Activated CD4-positive, alpha-beta T cell treated with anti-CD3 and anti-CD28 coated beads, Interleukin-2, amount 50 U/mL, for 4 hours (primary cell): Measurements from ENCODE around the gene SLC45A1.

Experiments used
- DNase-seq, 2 experiments: peaks; one replicate each; pipeline ENCODE4 v3.0.0-alpha.2; 2020

Gene SLC45A1

GRCh38 chr1:8312235-8313218, 5.4 kb upstream of the SLC45A1 start:
- no peak for DNase-seq

DNA sequence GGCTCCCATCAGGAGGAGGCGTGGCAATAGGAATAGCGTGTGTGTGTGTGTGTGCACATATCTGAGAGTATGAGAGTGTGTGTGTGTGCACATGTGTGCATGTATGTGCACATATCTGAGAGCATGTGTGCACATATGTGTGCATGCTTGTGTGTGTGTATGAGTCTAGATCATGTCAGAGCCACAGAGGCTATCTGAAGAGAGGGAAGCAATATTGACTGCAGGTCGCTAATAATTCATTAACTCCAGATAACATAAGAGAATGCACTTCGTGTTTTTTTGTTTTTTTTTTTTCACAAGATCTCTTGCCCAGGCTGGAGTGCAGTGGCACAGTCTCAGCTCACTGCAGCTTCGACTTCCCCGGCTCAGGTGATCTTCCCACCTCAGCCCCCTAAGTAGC, 4.7 kb upstream of the SLC45A1 start:
- DNase-seq: no peak

DNA sequence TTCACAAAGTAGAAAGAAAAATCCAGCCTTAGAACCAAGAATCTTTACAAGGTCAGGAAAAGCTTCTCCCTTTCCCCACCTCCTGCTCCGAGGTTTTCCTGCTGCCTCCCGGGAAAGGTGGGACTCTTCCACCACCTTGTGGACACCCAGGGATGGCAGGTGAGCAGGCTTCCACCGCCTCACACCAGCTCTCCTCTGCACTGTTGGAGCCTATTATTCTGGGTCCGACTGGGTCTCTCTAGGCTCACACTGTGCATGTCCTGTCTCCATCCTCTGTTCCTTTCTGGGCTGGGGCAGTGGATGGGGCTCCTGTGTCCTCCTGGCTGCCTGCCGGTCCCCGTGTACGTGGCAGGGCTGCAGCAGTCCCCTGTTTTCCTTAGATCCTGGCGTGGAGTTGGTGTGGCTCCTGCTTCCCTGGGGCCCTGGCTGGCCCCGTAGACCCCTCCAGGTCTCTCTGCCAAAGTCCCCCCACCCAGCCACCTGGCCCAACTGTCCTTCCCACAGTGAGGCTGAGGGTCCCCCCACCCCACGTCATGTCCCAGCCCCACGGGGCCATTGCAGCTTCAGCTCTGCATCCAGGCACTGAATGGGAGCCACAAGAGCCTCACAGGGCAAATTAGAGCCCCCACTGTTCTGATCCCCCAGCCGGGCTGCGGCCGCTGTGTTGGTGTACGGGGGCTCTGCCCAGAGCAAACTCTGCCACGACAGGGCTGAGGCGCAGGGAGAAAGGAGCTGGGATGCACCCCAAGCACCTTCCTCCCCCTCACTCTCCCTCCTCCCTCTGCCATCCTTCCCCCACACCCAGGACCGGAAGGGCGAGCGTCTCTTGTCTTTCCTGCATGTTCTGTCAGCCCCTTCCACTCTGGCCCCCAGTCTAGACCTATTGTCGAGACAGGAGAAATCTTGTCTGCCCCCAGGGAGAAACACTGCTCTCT, 3.3 kb upstream of the SLC45A1 start:
- peak; percentile 32 to 41 for DNase-seq

- no peak for DNase-seq
Observed at GRCh38 chr1:8315573-8316475, 2.1 kb upstream of the SLC45A1 start.

DNA sequence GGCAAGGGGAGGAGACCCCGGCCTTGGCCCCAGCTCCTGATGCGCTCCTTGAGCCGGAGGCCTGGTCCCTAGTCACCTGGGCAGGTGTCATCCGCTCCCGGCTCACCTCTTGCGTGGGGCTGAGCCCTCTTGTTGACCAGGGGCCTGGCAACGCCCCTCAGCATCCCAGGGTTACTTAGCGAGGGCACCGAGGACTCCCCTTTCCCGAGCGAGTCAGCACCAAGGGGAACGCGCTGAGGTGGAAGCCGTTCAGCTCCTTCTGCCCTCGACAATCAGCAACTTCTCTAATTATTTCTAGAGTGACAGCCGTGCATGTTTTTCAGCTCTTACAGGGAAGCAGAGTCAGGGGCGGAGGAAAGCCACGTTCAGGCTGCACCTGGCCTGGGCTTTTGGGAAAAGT, 522 bp downstream of the SLC45A1 start:
- DNase-seq: no peak

GRCh38 chr1:8321612-8322011, 3.7 kb downstream of the SLC45A1 start:
- no peak for DNase-seq

DNA sequence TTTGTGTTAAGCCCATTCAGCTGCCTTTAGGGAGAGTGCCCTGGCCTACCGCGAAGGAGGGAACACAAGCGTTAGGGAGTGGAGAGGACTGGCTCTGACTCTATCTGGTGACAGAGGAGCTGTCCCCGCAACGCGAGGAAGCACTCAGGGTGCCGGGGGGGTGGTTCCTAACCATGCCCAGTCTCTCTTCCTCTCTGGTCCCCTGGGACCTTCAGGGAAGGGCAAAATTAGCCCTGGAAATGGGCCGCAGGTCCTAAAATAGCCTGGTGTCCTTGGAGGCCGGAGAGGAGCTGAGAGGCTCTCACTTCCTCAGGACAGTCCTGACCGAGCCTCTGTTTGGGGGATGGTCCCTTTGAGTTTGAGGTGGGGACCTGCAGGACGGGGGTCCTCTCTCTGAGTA, 5.8 kb downstream of the SLC45A1 start:
- no peak for DNase-seq

GRCh38 chr1:8324176-8324810, 6.4 kb downstream of the SLC45A1 start:
- DNase-seq: no peak

DNA sequence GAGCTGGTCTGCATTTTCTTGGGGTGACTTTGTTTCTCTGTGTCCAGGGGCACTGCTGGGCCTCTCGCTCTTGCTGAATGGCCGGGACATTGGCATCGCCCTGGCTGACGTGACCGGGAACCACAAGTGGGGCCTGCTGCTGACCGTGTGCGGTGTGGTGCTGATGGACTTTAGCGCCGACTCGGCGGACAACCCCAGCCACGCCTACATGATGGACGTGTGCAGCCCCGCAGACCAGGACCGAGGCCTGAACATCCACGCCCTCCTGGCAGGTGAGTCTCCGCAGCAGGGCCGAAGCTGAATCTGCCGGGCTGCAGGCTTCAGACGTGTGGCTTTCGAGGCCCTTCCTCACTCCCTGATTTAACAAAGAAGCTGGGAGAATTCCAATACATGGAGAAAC, 7.9 kb downstream of the SLC45A1 start:
- DNase-seq: no peak

DNA sequence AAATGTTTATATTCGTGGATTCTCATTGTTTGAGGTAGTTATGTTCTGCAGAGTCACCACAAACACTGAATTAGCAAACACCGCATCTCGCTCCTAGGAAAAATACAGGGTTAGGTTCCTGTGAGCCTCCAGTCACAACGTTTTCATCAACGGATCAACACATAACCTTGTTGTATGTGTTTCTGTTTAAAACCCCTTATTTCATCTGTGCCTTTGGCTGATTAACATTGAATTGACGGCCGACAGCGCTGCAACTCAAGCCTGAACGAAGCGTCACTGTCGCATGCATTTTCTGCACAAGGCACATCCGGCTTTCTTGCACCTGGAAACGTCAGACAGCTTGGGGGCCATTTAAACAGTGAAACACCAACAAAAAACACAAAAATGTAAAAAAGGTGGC, 8.4 kb downstream of the SLC45A1 start:
- no peak for DNase-seq

- DNase-seq: no peak
Observed at GRCh38 chr1:8328271-8328670, 10.4 kb downstream of the SLC45A1 start.

GRCh38 chr1:8329439-8329838, 11.5 kb downstream of the SLC45A1 start:
- DNase-seq: no peak

DNA sequence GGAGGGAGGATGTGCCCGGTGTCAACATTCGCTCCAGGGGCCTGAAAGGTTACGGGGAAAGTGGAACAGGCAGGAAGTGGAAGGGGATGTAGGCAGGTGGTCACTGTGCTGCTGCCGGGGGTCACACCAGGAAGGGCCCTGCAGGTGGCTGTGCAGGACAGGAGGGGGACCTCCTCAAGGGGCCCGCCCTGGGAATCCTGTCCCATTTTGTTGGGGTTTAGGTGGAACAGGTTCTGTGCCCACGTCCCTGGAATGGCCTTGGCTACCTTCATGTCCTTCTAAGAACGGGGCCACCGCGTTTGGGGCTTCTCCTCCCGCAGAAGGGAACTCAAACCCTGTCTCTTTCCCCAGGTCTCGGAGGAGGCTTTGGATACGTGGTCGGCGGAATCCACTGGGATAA, 11.9 kb downstream of the SLC45A1 start:
- no peak for DNase-seq

DNA sequence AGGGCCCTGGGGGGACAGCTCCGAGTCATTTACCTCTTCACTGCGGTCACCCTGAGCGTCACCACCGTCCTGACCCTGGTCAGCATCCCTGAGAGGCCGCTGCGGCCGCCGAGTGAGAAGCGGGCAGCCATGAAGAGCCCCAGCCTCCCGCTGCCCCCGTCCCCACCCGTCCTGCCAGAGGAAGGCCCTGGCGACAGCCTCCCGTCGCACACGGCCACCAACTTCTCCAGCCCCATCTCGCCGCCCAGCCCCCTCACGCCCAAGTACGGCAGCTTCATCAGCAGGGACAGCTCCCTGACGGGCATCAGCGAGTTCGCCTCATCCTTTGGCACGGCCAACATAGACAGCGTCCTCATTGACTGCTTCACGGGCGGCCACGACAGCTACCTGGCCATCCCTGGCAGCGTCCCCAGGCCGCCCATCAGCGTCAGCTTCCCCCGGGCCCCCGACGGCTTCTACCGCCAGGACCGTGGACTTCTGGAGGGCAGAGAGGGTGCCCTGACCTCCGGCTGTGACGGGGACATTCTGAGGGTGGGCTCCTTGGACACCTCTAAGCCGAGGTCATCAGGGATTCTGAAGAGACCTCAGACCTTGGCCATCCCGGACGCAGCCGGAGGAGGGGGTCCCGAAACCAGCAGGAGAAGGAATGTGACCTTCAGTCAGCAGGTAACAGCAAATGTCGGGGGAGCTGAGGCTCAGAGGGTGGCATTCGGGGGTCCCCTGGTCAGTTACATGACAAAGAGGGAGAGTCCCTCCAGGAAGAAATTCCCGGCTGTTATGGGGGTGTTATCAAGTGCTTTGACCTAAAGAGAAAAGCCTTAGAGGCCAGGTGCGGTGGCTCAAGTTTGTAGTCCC, 12.6 kb downstream of the SLC45A1 start:
- DNase-seq: no peak

DNA sequence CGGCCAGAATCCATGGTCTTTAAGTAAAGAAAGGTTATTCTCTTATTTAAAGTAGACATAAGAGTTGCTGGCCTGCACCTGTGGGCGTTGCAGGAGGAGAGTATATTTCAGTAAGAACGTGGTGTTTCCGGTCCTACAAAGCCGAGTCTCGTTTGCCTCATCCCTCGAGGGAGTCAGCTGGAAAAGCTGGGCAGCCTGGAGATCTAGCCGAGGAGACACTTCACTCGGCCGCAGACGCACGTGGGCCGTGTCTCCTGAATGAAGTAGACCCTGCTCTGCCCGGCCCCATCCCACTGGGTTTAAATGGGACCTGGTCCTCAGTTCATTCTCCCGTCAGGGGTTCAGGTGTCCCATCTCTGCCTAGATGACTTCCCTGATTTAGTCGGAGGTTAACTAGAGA, 14.9 kb downstream of the SLC45A1 start:
- DNase-seq: no peak

DNA sequence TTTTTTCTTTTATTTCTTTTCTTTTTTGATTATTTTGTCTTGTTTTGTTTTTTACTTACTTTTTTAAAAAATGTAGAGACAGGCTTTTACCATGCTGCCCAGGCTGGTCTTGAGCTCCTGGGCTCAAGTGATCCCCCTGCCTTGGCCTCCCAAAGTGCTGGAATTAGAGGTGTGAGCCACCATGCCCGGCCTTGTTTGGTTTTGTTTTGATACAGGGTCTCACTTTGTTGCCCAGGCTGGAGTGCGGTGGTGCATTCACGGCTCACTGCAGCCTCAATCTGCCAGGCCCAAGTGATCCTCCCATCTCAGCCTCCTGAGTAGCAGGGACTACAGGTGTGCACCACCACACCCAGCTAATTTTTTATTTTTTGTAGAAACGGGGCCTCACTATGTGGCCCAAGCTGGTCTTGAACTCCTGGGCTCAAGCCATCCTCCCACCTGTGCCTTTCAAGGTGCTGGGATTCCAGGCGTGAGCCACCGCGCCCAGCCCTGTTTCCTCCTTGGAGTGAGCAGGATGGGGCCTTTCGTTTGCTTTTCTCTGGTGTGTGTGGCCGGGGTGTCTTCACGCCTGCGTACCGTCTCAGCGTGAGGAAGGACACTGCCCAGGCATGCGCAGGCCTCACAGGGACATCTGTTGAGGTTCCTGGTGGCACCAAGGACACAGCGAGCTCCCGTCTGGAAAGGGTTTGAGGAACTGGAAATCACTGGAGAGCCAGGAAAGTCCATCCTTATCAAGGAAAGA, 15.5 kb downstream of the SLC45A1 start:
- DNase-seq: no peak

DNA sequence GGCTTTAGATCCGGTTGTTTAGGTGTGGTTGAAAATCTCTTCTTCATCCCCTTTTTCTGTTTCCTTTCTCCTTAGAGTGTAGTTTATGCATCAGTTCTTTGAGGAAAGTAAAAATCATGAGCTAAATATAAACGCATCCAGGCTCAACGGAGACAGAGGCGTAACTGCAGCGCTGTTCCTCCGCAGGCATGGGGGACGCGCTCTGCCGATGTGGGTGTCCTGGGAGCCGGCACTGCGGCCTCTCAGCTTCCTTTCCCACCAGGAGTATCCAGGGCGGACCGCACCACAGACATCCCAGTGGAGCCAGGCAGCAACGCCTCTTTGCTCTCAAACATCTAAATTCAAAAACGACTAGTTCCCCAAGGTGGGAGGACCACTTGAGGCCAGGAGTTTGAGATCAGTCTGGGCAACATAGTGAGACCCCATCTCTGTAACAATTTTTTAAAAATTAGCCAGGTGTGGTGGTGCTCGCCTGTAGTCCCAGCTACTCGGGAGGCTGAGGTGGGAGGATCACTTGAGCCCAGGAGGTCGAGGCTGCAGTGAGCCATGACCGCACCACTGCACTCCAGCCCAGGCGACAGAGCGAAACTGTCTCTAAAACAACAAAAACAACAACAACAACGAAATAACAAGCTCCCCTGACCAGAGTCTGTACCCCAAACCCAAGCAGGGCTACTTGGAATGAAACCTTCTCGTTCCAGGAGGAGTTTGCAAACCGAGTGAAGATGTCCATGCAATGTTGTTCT, 16.4 kb downstream of the SLC45A1 start:
- no peak for DNase-seq

- DNase-seq: no peak
Observed at GRCh38 chr1:8335246-8335645, 17.3 kb downstream of the SLC45A1 start.

DNA sequence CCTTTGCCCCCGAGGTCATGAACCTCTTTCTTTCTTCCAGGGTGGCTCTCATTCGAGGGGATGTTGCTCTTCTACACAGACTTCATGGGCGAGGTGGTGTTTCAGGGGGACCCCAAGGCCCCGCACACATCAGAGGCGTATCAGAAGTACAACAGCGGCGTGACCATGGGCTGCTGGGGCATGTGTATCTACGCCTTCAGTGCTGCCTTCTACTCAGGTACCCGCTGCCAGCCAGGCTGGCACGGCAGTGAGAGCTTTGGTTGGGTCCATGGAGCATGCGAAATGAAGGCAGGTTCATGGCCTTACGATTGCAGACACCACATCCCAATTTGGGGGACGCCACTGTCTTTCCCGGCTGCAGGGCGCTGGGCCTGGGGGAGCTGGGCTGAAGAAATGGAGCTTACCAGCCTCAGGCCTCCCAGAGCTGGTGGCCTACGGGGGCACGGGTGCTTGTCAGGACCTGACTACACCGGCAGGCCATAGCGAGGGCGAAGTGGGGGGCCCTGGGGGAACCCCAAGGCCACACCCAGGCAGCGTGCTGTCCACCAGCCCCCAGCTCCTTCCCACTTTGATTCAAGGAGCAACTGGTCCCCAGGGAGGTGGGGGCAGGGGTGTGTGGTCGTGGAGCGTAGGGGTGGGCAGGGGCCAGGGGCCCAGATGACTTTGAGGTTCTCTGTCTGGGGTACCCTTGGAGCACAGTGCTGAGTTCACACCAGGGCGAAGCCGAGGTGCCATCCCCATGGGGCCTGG, 20.0 kb downstream of the SLC45A1 start:
- no peak for DNase-seq
